Stomach smooth muscle (tissue), 2 donors: ENCODE data around the gene TNFAIP1.

ENCODE experiments used
- H3K27ac ChIP-seq: one replicate; pipeline ENCODE4 v1.7.0; 2013; ENCODE audit warnings: mild to moderate bottlenecking, low read length, inconsistent platforms
- H3K27me3 ChIP-seq, 2 donors: one replicate each; pipeline ENCODE4 v1.7.0; 2013; ENCODE audit warnings: low read length in 2 of 2; ENCODE audit not compliant: insufficient read depth in 2 of 2, control insufficient read depth in 1 of 2
- H3K36me3 ChIP-seq, 2 donors: one replicate each; pipeline ENCODE4 v1.7.0; 2013; ENCODE audit warnings: low read length in 2 of 2; ENCODE audit not compliant: control insufficient read depth in 2 of 2, insufficient read depth in 2 of 2
- H3K4me1 ChIP-seq: one replicate; pipeline ENCODE4 v1.7.0; 2013; ENCODE audit warnings: low read length; ENCODE audit not compliant: control insufficient read depth, insufficient read depth
- H3K4me3 ChIP-seq, 2 donors: one replicate each; pipeline ENCODE4 v1.7.0; 2013; ENCODE audit warnings: low read length in 2 of 2
- H3K9ac ChIP-seq, 2 donors: one replicate each; pipeline ENCODE4 v1.7.0; 2013; ENCODE audit warnings: low read length in 2 of 2, mild to moderate bottlenecking in 1 of 2
- H3K9me3 ChIP-seq, 2 donors: one replicate each; pipeline ENCODE4 v1.7.0; 2013; ENCODE audit warnings: low read length in 2 of 2; ENCODE audit not compliant: control insufficient read depth in 2 of 2
- donor health status: healthy.
- donor health status: Pancreatic carcinoma.

The TNFAIP1 gene

GRCh38 chr17:28315846-28316705 lies 19.5 kb upstream of the TNFAIP1 start:
- Histone ChIP-seq H3K9me3 (no peaks in the 10 kb centered on the region), H3K4me3 (no peak overlapping the region), H3K27me3 (no peaks in the 10 kb centered on the region), H3K27ac (no peak overlapping the region), H3K9ac (no peak overlapping the region), H3K4me1 (peaks cover 21% of the 10 kb centered on the region), H3K36me3 (no peaks in the 10 kb centered on the region)

- no peak overlapping the region for H3K9ac ChIP-seq
- no peaks in the 10 kb centered on the region for H3K9me3 ChIP-seq
- H3K27ac ChIP-seq = no peak overlapping the region
- peaks cover 21% of the 10 kb centered on the region for H3K4me1 ChIP-seq
- H3K36me3 ChIP-seq = no peaks in the 10 kb centered on the region
- H3K4me3 ChIP-seq = no peak overlapping the region
- no peaks in the 10 kb centered on the region for H3K27me3 ChIP-seq
Measured at GRCh38 chr17:28317099-28317965, 18.2 kb upstream of the TNFAIP1 start.

GRCh38 chr17:28317966-28318758 lies 17.4 kb upstream of the TNFAIP1 start:
- H3K4me3 ChIP-seq = peak overlapping the region; percentile 73 to 81
- H3K9me3 ChIP-seq = no peaks in the 10 kb centered on the region
- no peaks in the 10 kb centered on the region for H3K36me3 ChIP-seq
- peaks cover 21% of the 10 kb centered on the region for H3K4me1 ChIP-seq
- H3K9ac ChIP-seq = peak overlapping the region; percentile 36 to 43
- H3K27me3 ChIP-seq = no peaks in the 10 kb centered on the region
- no peak overlapping the region for H3K27ac ChIP-seq

- Histone ChIP-seq H3K27ac (peak within 1 kb of the TSS; percentile 75), H3K4me3 (peak within 1 kb of the TSS; percentile 73 to 81), H3K36me3 (no peaks in the 10 kb centered on the region), H3K9ac (peak within 1 kb of the TSS; percentile 51 to 76), H3K9me3 (no peaks in the 10 kb centered on the region), H3K27me3 (no peaks in the 10 kb centered on the region), H3K4me1 (peaks cover 21% of the 10 kb centered on the region)
Measured at GRCh38 chr17:28318759-28319597, 16.6 kb upstream of the TNFAIP1 start, which contains the start of gene TMEM97. Gene TMEM97 (plus strand): TSS chr17:28319200. CDS start chr17:28319240, 40 bp downstream.

- peaks cover 21% of the 10 kb centered on the region for H3K4me1 ChIP-seq
- H3K36me3 ChIP-seq = no peaks in the 10 kb centered on the region
- no peaks in the 10 kb centered on the region for H3K9me3 ChIP-seq
- no peaks in the 10 kb centered on the region for H3K27me3 ChIP-seq
- H3K4me3 ChIP-seq = peak overlapping the region; percentile 60 to 81
- peak overlapping the region; percentile 51 to 76 for H3K9ac ChIP-seq
- H3K27ac ChIP-seq = peak overlapping the region; percentile 75
Measured at GRCh38 chr17:28319598-28319935, 16.0 kb upstream of the TNFAIP1 start.

GRCh38 chr17:28320215-28321061 lies 15.1 kb upstream of the TNFAIP1 start:
- H3K27me3 ChIP-seq = no peaks in the 10 kb centered on the region
- H3K4me3 ChIP-seq = peak overlapping the region in 1 of 2 donors; percentile 81
- no peaks in the 10 kb centered on the region for H3K36me3 ChIP-seq
- no peak overlapping the region for H3K27ac ChIP-seq
- H3K4me1 ChIP-seq = peaks cover 21% of the 10 kb centered on the region
- H3K9ac ChIP-seq = no peak overlapping the region
- no peaks in the 10 kb centered on the region for H3K9me3 ChIP-seq

- H3K27me3 ChIP-seq = no peaks in the 10 kb centered on the region
- no peak overlapping the region for H3K4me3 ChIP-seq
- peaks cover 12 to 17% of the 10 kb centered on the region in 2 donors for H3K36me3 ChIP-seq
- no peaks in the 10 kb centered on the region for H3K9me3 ChIP-seq
- peaks cover 9% of the 10 kb centered on the region for H3K4me1 ChIP-seq
- no peak overlapping the region for H3K27ac ChIP-seq
- H3K9ac ChIP-seq = no peak overlapping the region
Measured at GRCh38 chr17:28324267-28324745, 11.3 kb upstream of the TNFAIP1 start.

GRCh38 chr17:28324781-28325180 lies 10.8 kb upstream of the TNFAIP1 start:
- Histone ChIP-seq H3K4me3 (no peak overlapping the region), H3K27ac (no peak overlapping the region), H3K4me1 (peaks cover 4% of the 10 kb centered on the region), H3K27me3 (no peaks in the 10 kb centered on the region), H3K9ac (no peak overlapping the region), H3K9me3 (no peaks in the 10 kb centered on the region), H3K36me3 (peaks cover 13 to 19% of the 10 kb centered on the region in 2 donors)

GRCh38 chr17:28325211-28325610 lies 10.3 kb upstream of the TNFAIP1 start:
- Histone ChIP-seq H3K4me1 (peaks cover under 1% of the 10 kb centered on the region), H3K36me3 (peaks cover 13 to 19% of the 10 kb centered on the region in 2 donors), H3K27ac (no peak overlapping the region), H3K9me3 (no peaks in the 10 kb centered on the region), H3K27me3 (no peaks in the 10 kb centered on the region), H3K9ac (no peak overlapping the region), H3K4me3 (no peak overlapping the region)
